ENCODE data around the gene PIGBOS1.
A peak's percentile ranks its signal among the peaks of the same experiment; 100 is the strongest.
"Not testable (repeated sequence)": the region's sequence is repeated elsewhere in the genome, so short reads cannot be mapped to it uniquely, and the experiment has no call there.

The PIGBOS1 gene

GRCh38 chr15:55318588-55319494, at the start of gene PIGBOS1, which contains the start of gene PIGB:
Gene PIGBOS1, minus strand, starts transcription at chr15:55319123. Its CDS starts 1,331 bp downstream, at chr15:55317792.
Gene PIGB, plus strand, starts transcription at chr15:55319222. Its CDS starts 29 bp downstream, at chr15:55319251.
- peak; percentile 17 to 87 (median 70) for DNase-seq

GRCh38 chr15:55366981-55367380, 48.1 kb upstream of the PIGBOS1 start:
- DNase-seq, result no peak

- no peak for DNase-seq
Observed at GRCh38 chr15:55362641-55363040, 43.7 kb upstream of the PIGBOS1 start.

GRCh38 chr15:55361048-55361447, 42.1 kb upstream of the PIGBOS1 start:
- DNase-seq, result no peak

GRCh38 chr15:55360256-55360655, 41.3 kb upstream of the PIGBOS1 start:
- DNase-seq, result no peak

- DNase-seq, result no peak
Observed at GRCh38 chr15:55358471-55358870, 39.5 kb upstream of the PIGBOS1 start.

GRCh38 chr15:55357774-55358173, 38.9 kb upstream of the PIGBOS1 start:
- no peak for DNase-seq

- no peak for DNase-seq
Observed at GRCh38 chr15:55356985-55357585, 38.2 kb upstream of the PIGBOS1 start.

GRCh38 chr15:55353025-55353424, 34.1 kb upstream of the PIGBOS1 start:
- no peak for DNase-seq

GRCh38 chr15:55349282-55349681, 30.4 kb upstream of the PIGBOS1 start:
- no peak for DNase-seq

GRCh38 chr15:55348281-55348778, 29.4 kb upstream of the PIGBOS1 start:
- no peak for DNase-seq

GRCh38 chr15:55344206-55344605, 25.3 kb upstream of the PIGBOS1 start:
- peak in 1 of 56 donors; percentile 2 for DNase-seq

GRCh38 chr15:55343168-55343567, 24.2 kb upstream of the PIGBOS1 start:
- no peak for DNase-seq

GRCh38 chr15:55337160-55337559, 18.2 kb upstream of the PIGBOS1 start:
- no peak for DNase-seq

- DNase-seq, result no peak
Observed at GRCh38 chr15:55334997-55335396, 16.1 kb upstream of the PIGBOS1 start.

GRCh38 chr15:55334371-55334770, 15.4 kb upstream of the PIGBOS1 start:
- no peak for DNase-seq

- no peak for DNase-seq
Observed at GRCh38 chr15:55327387-55327786, 8.5 kb upstream of the PIGBOS1 start.

- DNase-seq, result no peak
Observed at GRCh38 chr15:55322467-55322866, 3.5 kb upstream of the PIGBOS1 start.

- no peak for DNase-seq
Observed at GRCh38 chr15:55320963-55321362, 2.0 kb upstream of the PIGBOS1 start.

- no peak for DNase-seq
Observed at GRCh38 chr15:55320238-55320550, 1.3 kb upstream of the PIGBOS1 start.

- DNase-seq, result no peak
Observed at GRCh38 chr15:55319537-55320237, 764 bp upstream of the PIGBOS1 start.

GRCh38 chr15:55302801-55303200, 16.1 kb downstream of the PIGBOS1 start:
- DNase-seq, result not testable (repeated sequence)
